Esophagus (tissue), 2 donors: Measurements from ENCODE around the gene HDAC4. TPM values are rescaled to one million over a fixed set of nuclear protein-coding genes. Genes with fewer than 3 reads are reported as not detected.

Experiments
- H3K27ac ChIP-seq, 2 donors: one replicate each; pipeline ENCODE4 v1.5.1; 2013; ENCODE audit warnings: low read depth in 2 of 2, mild to moderate bottlenecking in 2 of 2, inconsistent platforms in 1 of 2, low read length in 1 of 2, moderate library complexity in 1 of 2
- H3K27me3 ChIP-seq, 2 donors: one replicate each; pipeline ENCODE4 v1.6.1; 2013; ENCODE audit warnings: low read length in 2 of 2, control low read depth in 1 of 2, mild to moderate bottlenecking in 1 of 2; ENCODE audit not compliant: insufficient read depth in 2 of 2, control insufficient read depth in 1 of 2
- H3K36me3 ChIP-seq, 2 donors: one replicate each; pipeline ENCODE4 v1.6.1; 2013; ENCODE audit warnings: low read length in 1 of 2; ENCODE audit not compliant: control insufficient read depth in 2 of 2, insufficient read depth in 2 of 2
- H3K4me1 ChIP-seq, 2 donors: one replicate each; pipeline ENCODE4 v1.6.1; 2013; ENCODE audit warnings: low read length in 1 of 2; ENCODE audit not compliant: control insufficient read depth in 2 of 2, insufficient read depth in 2 of 2
- H3K4me3 ChIP-seq, 2 donors: one replicate each; pipeline ENCODE4 v1.5.1; 2013; ENCODE audit warnings: low read length in 2 of 2, mild to moderate bottlenecking in 2 of 2, low read depth in 1 of 2, moderate library complexity in 1 of 2
- H3K9me3 ChIP-seq, 2 donors: one replicate each; pipeline ENCODE4 v1.6.1; 2013; ENCODE audit warnings: mild to moderate bottlenecking in 2 of 2, low read depth in 1 of 2, low read length in 1 of 2, moderate library complexity in 1 of 2; ENCODE audit not compliant: control insufficient read depth in 2 of 2, insufficient read depth in 1 of 2
- WGBS, 2 donors: extraction: QIAGEN DNeasy Blood & Tissue Kit; methylation state at CpG; one replicate each; pipeline ENCODE4 v1.1.7; 2013; 5-methylcytosine and 5-hydroxymethylcytosine counted together
- polyA plus RNA-seq, 2 donors: library from polyadenylated mRNA; stranded (reverse); fragments of 200-250 nt; gene quantifications; one replicate each; pipeline ENCODE4 v1.2.3, GENCODE V29; 2013
- donor health status: healthy with polysubstance abuse.
- donor health status: Bipolar disorder and iron deficiency.

Gene HDAC4
- polyA plus RNA-seq, 2 donors: 5.9 to 10.2 TPM

DNA sequence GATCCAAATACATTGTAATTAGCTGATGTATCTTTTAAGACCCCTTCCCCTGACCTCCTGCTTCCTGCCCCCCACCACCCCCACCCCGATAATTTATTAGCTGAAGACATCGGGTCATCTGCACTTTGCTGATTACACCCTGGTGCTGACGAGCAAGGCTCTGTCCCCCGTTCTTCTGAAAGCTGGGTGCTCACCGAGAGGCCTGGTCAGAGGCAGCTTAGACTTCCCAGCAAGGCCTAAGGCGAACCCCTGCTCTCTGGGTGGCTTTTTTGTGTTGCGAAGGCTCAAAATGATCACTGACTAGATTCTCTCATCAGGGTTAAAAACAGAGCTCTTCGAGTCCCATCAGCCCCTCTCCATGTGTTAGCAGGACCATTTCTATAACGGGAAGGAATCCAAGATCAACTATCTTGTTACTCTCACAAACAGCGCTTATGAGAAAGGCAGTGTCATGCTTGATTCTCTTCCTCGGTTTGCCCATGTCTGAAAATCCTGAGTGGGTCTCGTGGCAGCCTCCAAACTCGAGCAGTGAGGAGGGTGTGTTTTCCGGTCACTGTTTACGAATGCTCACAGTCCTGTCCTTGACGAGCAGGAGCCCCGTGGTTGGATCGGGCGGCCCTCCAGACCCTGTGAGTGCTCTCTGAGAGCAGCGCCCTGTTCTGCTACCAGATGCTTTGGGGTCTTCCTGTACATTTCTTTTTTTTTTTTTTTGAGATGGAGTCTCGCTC, 201.6 kb downstream of the HDAC4 start:
- 75 to 76% methylated on average over 21 of the region's 21 CpGs for WGBS, 2 donors
- Histone ChIP-seq H3K36me3 (peaks cover 0 to 23% of the 10 kb centered on the region in 2 donors), H3K4me1 (peaks cover 8% of the 10 kb centered on the region in 2 donors), H3K9me3 (no peaks in the 10 kb centered on the region), H3K4me3 (no peak overlapping the region), H3K27me3 (no peaks in the 10 kb centered on the region), H3K27ac (peak overlapping the region in 1 of 2 donors; percentile 61)

- Histone ChIP-seq H3K36me3 (peaks cover 0 to 22% of the 10 kb centered on the region in 2 donors), H3K9me3 (no peaks in the 10 kb centered on the region), H3K4me3 (no peak overlapping the region), H3K27ac (peak overlapping the region in 1 of 2 donors; percentile 14), H3K4me1 (peaks cover 8% of the 10 kb centered on the region in 2 donors), H3K27me3 (no peaks in the 10 kb centered on the region)
- 87 to 94% methylated on average over 8 of the region's 8 CpGs for WGBS, 2 donors
Measured at GRCh38 chr2:239198221-239198620, 202.6 kb downstream of the HDAC4 start.

GRCh38 chr2:239197146-239197545, 203.7 kb downstream of the HDAC4 start:
- Histone ChIP-seq H3K27me3 (no peaks in the 10 kb centered on the region), H3K4me3 (no peak overlapping the region), H3K36me3 (peaks cover 0 to 19% of the 10 kb centered on the region in 2 donors), H3K27ac (no peak overlapping the region), H3K9me3 (no peaks in the 10 kb centered on the region), H3K4me1 (peaks cover 0 to 8% of the 10 kb centered on the region in 2 donors)
- WGBS, 2 donors: 92 to 97% methylated on average over 19 of the region's 19 CpGs

DNA sequence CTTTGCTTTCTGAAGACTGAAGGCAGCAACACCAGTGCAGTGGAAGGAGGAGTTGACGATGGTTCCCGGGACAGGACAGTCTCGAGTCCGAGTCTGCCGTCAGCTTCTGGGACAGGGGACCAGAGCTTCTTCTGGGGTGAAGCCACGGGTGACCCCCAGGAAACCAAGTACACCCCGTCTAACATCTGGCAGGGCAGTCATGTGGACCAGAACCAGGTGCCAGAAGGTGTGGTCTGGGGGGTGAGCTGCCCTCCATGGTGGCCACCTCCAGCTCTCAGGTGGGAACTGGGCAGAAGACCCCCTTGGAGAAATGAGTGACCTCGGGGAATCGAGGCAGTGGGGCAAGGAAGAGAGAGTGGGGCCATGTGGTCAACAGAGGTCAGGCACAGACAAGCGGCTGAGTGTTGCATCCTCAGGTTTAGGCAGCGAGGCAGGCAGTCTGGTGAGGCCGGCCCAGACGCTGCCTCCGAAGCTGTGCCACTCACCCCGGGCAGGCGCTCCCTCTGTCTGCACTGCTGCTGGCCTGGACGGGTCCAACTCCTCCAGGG, 204.3 kb downstream of the HDAC4 start:
- no peaks in the 10 kb centered on the region for H3K9me3 ChIP-seq
- peaks cover 0 to 8% of the 10 kb centered on the region in 2 donors for H3K4me1 ChIP-seq
- H3K4me3 ChIP-seq: no peak overlapping the region
- no peak overlapping the region for H3K27ac ChIP-seq
- no peaks in the 10 kb centered on the region for H3K27me3 ChIP-seq
- H3K36me3 ChIP-seq: peaks cover 0 to 19% of the 10 kb centered on the region in 2 donors
- WGBS, 2 donors: 92 to 93% methylated on average over 17 of the region's 17 CpGs

- Histone ChIP-seq H3K36me3 (peaks cover 0 to 19% of the 10 kb centered on the region in 2 donors), H3K27me3 (no peaks in the 10 kb centered on the region), H3K9me3 (no peaks in the 10 kb centered on the region), H3K4me1 (peaks cover 0 to 8% of the 10 kb centered on the region in 2 donors), H3K4me3 (no peak overlapping the region), H3K27ac (no peak overlapping the region)
- WGBS, 2 donors: 79 to 92% methylated on average over 4 of the region's 4 CpGs
Measured at GRCh38 chr2:239195992-239196391, 204.8 kb downstream of the HDAC4 start.

DNA sequence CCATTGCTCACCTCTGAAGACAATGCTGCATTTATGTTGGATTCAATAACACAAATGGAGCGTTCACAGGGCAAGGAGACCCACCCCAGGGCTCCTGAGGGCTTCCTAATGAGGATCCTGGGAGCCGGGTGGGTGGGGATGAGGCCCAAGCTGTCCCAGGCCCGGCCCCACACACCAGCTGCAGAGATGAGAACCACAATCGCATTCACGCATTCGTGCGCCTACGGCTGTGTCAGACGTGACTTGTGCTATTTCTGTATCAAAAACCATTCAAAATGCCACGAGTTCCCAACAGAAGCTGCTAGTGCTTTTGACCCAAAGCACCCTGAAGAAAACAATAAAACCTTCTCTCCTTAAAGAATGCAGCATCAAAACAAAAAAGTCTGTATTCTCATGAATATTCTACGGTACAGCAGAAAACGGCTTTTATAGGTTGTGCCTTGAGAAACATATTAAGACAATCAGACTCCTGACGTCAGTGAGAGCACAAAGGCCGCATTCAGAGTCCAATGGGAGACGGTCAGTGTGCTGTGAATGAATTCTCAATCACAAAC, 205.4 kb downstream of the HDAC4 start:
- peaks cover 0 to 8% of the 10 kb centered on the region in 2 donors for H3K4me1 ChIP-seq
- WGBS, 2 donors: 81 to 90% methylated on average over 15 of the region's 15 CpGs
- peaks cover 0 to 19% of the 10 kb centered on the region in 2 donors for H3K36me3 ChIP-seq
- H3K9me3 ChIP-seq: no peaks in the 10 kb centered on the region
- H3K4me3 ChIP-seq: no peak overlapping the region
- no peaks in the 10 kb centered on the region for H3K27me3 ChIP-seq
- H3K27ac ChIP-seq: no peak overlapping the region

GRCh38 chr2:239194731-239195317, 206.0 kb downstream of the HDAC4 start:
- H3K27ac ChIP-seq: no peak overlapping the region
- WGBS, 2 donors: 92 to 95% methylated on average over 23 of the region's 23 CpGs
- peaks cover 0 to 1% of the 10 kb centered on the region in 2 donors for H3K9me3 ChIP-seq
- H3K36me3 ChIP-seq: peaks cover 0 to 20% of the 10 kb centered on the region in 2 donors
- peaks cover 0 to 8% of the 10 kb centered on the region in 2 donors for H3K4me1 ChIP-seq
- H3K27me3 ChIP-seq: no peaks in the 10 kb centered on the region
- no peak overlapping the region for H3K4me3 ChIP-seq

DNA sequence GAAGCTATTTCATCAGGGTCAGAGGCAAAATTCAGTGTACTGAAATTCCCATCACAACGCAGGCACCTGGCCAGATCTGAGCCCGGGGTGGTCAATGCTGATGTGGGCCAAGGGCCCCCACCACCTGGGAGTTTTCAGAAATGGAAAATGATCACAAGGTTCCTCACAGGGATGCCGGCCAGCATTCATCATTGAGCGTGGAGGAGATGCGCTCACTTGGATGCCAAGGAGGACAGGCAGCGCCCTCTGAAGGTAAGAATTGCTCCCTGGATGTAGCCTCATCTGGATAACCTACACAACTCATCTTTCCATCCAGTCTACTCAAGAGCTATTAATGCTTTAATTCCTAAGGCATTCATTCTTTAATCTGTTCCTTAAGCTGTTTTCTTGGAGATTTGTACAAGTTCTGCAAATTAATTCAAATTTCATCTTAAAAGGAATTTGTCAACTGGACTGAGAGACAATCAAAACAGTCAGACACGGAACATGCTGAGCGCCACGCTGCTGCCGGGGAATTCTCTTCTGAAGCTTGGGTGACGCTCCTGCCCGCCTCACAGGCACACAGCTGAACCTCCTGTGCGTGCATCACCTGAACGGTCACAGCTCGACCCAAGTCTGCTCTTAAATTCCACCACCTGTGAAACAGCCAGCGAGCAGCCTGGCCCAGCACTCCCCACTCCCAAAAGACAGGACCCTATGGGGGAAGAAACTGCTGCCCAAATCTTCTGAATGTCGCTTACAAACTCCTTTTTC, 206.7 kb downstream of the HDAC4 start:
- Histone ChIP-seq H3K36me3 (peaks cover 0 to 24% of the 10 kb centered on the region in 2 donors), H3K9me3 (peaks cover 0 to 6% of the 10 kb centered on the region in 2 donors), H3K4me3 (no peak overlapping the region), H3K27ac (no peak overlapping the region), H3K4me1 (peaks cover 0 to 8% of the 10 kb centered on the region in 2 donors), H3K27me3 (no peaks in the 10 kb centered on the region)
- WGBS, 2 donors: 85 to 92% methylated on average over 17 of the region's 17 CpGs

GRCh38 chr2:239193401-239193811, 207.4 kb downstream of the HDAC4 start:
- peaks cover 0 to 10% of the 10 kb centered on the region in 2 donors for H3K9me3 ChIP-seq
- H3K36me3 ChIP-seq: peaks cover 4 to 28% of the 10 kb centered on the region in 2 donors
- no peaks in the 10 kb centered on the region for H3K27me3 ChIP-seq
- H3K4me3 ChIP-seq: no peak overlapping the region
- WGBS, 2 donors: 87 to 89% methylated on average over 12 of the region's 12 CpGs
- peaks cover 0 to 8% of the 10 kb centered on the region in 2 donors for H3K4me1 ChIP-seq
- H3K27ac ChIP-seq: no peak overlapping the region
